HS-5 (cell line): ENCODE measurements around the gene CFAP61.
"Not testable (repeated sequence)": the region's sequence is repeated elsewhere in the genome, so short reads cannot be mapped to it uniquely, and the experiment has no call there.

Experiments used
- DNase-seq: peaks from one replicate; pipeline ENCODE4 v3.0.0-alpha.2; 2012; ENCODE audit warnings: low read depth

CFAP61 gene

GRCh38 chr20:20052074-20052970, at the start of gene CFAP61, which contains the start of gene CRNKL1:
TSS of gene CFAP61 (plus strand) at chr20:20052532. CDS start at chr20:20056654, 4,122 bp downstream.
TSS of gene CRNKL1 (minus strand) at chr20:20052466. CDS start at chr20:20052342, 124 bp downstream.
- DNase-seq = peak; percentile 95

- DNase-seq = no peak
Observed at GRCh38 chr20:20003031-20003954, 49.0 kb upstream of the CFAP61 start.

- not testable (repeated sequence) for DNase-seq
Observed at GRCh38 chr20:20003955-20004322, 48.4 kb upstream of the CFAP61 start.

GRCh38 chr20:20005342-20005741, 47.0 kb upstream of the CFAP61 start:
- DNase-seq = no peak

GRCh38 chr20:20009784-20010253, 42.5 kb upstream of the CFAP61 start:
- DNase-seq = no peak

- DNase-seq = no peak
Observed at GRCh38 chr20:20010639-20011500, 41.5 kb upstream of the CFAP61 start.

- no peak for DNase-seq
Observed at GRCh38 chr20:20012541-20012940, 39.8 kb upstream of the CFAP61 start.

GRCh38 chr20:20014659-20015058, 37.7 kb upstream of the CFAP61 start:
- no peak for DNase-seq

- DNase-seq = peak; percentile 73
Observed at GRCh38 chr20:20017001-20017843, 35.1 kb upstream of the CFAP61 start, which contains the start of gene NAA20. TSS of gene NAA20 (plus strand) at chr20:20017362. CDS start at chr20:20017397, 35 bp downstream.

GRCh38 chr20:20017844-20018185, 34.5 kb upstream of the CFAP61 start:
- DNase-seq = no peak

- no peak for DNase-seq
Observed at GRCh38 chr20:20018366-20018765, 34.0 kb upstream of the CFAP61 start.

- no peak for DNase-seq
Observed at GRCh38 chr20:20019123-20019522, 33.2 kb upstream of the CFAP61 start.

- no peak for DNase-seq
Observed at GRCh38 chr20:20020908-20021307, 31.4 kb upstream of the CFAP61 start.

- DNase-seq = no peak
Observed at GRCh38 chr20:20021835-20022234, 30.5 kb upstream of the CFAP61 start.

GRCh38 chr20:20022498-20022897, 29.8 kb upstream of the CFAP61 start:
- no peak for DNase-seq

GRCh38 chr20:20023395-20023794, 28.9 kb upstream of the CFAP61 start:
- no peak for DNase-seq

- no peak for DNase-seq
Observed at GRCh38 chr20:20024942-20025341, 27.4 kb upstream of the CFAP61 start.

- no peak for DNase-seq
Observed at GRCh38 chr20:20027284-20027683, 25.0 kb upstream of the CFAP61 start.

- DNase-seq = no peak
Observed at GRCh38 chr20:20031790-20032189, 20.5 kb upstream of the CFAP61 start.

GRCh38 chr20:20034486-20034885, 17.8 kb upstream of the CFAP61 start:
- no peak for DNase-seq

- DNase-seq = no peak
Observed at GRCh38 chr20:20036756-20037155, 15.6 kb upstream of the CFAP61 start.
